Measurements from ENCODE around the gene IFT52.

Gene IFT52

GRCh38 chr20:43690943-43691598 lies 100.3 kb downstream of the IFT52 start:
- no peak overlapping the region for H3K4me3 ChIP-seq (ENCODE audit: low read depth, low read length)
- no peak for DNase-seq (ENCODE audit: low read depth)
- TF ChIP-seq CTCF (conservative IDR thresholded peaks at IDR 0.05; ENCODE audit: low read depth, low read length): no peak

DNA sequence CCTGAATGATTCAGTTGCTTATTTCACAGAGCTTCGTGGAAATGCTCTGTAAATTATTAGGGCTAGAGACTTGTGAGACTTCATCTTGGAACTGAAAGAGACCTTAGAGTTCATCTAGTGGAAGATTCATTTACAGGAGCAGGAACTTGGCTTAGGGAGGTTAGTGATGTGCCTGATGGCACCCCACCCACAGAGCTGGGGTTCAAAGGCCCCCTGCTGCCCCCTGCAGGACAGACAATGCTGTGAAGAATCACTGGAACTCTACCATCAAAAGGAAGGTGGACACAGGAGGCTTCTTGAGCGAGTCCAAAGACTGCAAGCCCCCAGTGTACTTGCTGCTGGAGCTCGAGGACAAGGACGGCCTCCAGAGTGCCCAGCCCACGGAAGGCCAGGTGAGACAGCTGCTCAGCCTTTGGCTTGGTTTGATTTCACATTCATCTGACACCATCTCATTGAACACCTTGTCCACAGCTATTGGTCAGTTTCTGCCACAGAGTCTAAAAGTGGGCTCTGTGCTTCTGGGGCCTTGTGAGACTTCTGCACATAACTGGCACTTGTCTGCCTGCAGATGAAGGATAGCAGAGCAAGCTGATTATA lies 101.3 kb downstream of the IFT52 start:
- peak; percentile 57 for DNase-seq (ENCODE audit: low read depth)
- TF ChIP-seq CTCF (conservative IDR thresholded peaks at IDR 0.05; ENCODE audit: low read depth, low read length): peak; percentile 83
- H3K4me3 ChIP-seq (ENCODE audit: low read depth, low read length): no peak overlapping the region

GRCh38 chr20:43694763-43695162 lies 104.0 kb downstream of the IFT52 start:
- TF ChIP-seq CTCF (conservative IDR thresholded peaks at IDR 0.05; ENCODE audit: low read depth, low read length): no peak
- no peak for DNase-seq (ENCODE audit: low read depth)
- no peak overlapping the region for H3K4me3 ChIP-seq (ENCODE audit: low read depth, low read length)

- DNase-seq (ENCODE audit: low read depth): no peak
- TF ChIP-seq CTCF (conservative IDR thresholded peaks at IDR 0.05; ENCODE audit: low read depth, low read length): no peak
Observed at GRCh38 chr20:43695571-43695970, 104.8 kb downstream of the IFT52 start.

More at GRCh38 chr20:43695571-43695970, 104.8 kb downstream of the IFT52 start:
- no peak overlapping the region for H3K4me3 ChIP-seq (ENCODE audit: low read depth, low read length)

All from choroid plexus epithelial cell (primary cell).